Activated CD8-positive, alpha-beta T cell treated with anti-CD3 and anti-CD28 coated beads for 36 hours (primary cell): ENCODE data around the gene CFAP92. TPM values are rescaled to one million over a fixed set of nuclear protein-coding genes. Genes with fewer than 3 reads are reported as not detected.

ENCODE experiments used
- ATAC-seq: fragments of 200-7000 bp; cut with Tn5 transposase; one replicate; pipeline ENCODE4 v1.10.0; 2021; ENCODE audit warnings: mild to moderate bottlenecking, moderate library complexity
- CTCF ChIA-PET: fragments of 350-600 bp; sonication (Branson Sonifier 250); formaldehyde crosslinking; loops from one replicate; lab custom pipeline; 2021; ENCODE audit warnings: antibody characterized with exemption; lab: Charles Lee
- POLR2A ChIA-PET: fragments of 350-600 bp; sonication (Branson Sonifier 250); formaldehyde crosslinking; loops from one replicate; lab custom pipeline; 2021; ENCODE audit warnings: antibody characterized with exemption; lab: Charles Lee
- DNase-seq: peaks from one replicate; pipeline ENCODE4 v3.0.0-alpha.2; 2020
- H3K27ac Mint-ChIP-seq: one replicate; pipeline ENCODE4 v1.8.0; 2021; ENCODE audit warnings: mild to moderate bottlenecking, mixed read lengths
- H3K27me3 Mint-ChIP-seq: one replicate; pipeline ENCODE4 v1.8.0; 2021; ENCODE audit warnings: mixed read lengths
- H3K36me3 Mint-ChIP-seq: one replicate; pipeline ENCODE4 v1.8.0; 2021; ENCODE audit warnings: low read depth, mixed read lengths
- H3K4me1 Mint-ChIP-seq: one replicate; pipeline ENCODE4 v1.8.0; 2021; ENCODE audit warnings: low read depth, mixed read lengths
- H3K4me3 Mint-ChIP-seq: one replicate; pipeline ENCODE4 v1.8.0; 2021; ENCODE audit warnings: mild to moderate bottlenecking, moderate library complexity, mixed read lengths
- H3K9me3 Mint-ChIP-seq: one replicate; pipeline ENCODE4 v1.8.0; 2021; ENCODE audit warnings: mixed read lengths
- intact Hi-C: fragments of 100-400 bp; cut with micrococcal nuclease; formaldehyde crosslinking; loops from one replicate; pipeline ENCODE4 v1.10.0; 2022
- total RNA-seq, 2 experiments: library from RNA; stranded (reverse); gene quantifications; one replicate each; pipeline ENCODE4 v1.2.3, GENCODE V29; 2021
- TF ChIP-seq, protein P1 (sequence below): fragments of 200-600 bp; IDR thresholded peaks from one replicate; pipeline ENCODE4 v1.8.0; 2022; ENCODE audit warnings: antibody characterized with exemption, mild to moderate bottlenecking

The CFAP92 gene
- total RNA-seq, 2 experiments from 2014 or later: 0.38 to 0.83 TPM

DNA sequence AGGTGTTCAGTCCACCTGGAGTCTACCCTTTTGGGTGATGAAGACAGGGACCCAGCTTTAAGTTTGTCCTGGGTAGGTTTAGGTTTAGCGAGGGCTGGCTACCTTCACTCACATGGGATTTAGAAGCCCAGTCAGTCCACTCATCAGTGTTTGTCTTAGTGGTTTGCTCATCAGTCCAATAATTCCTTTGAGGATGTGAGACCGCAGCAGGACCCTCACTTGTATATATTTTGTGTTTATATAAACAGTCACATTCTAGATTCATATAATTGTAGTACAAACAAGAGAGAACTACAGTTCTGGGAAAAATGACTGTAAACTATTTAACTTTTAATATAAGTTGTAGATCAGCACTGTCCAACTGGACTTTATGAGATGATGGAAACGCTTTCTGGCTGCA lies 25.4 kb upstream of the CFAP92 start:
- no peak for DNase-seq

DNA sequence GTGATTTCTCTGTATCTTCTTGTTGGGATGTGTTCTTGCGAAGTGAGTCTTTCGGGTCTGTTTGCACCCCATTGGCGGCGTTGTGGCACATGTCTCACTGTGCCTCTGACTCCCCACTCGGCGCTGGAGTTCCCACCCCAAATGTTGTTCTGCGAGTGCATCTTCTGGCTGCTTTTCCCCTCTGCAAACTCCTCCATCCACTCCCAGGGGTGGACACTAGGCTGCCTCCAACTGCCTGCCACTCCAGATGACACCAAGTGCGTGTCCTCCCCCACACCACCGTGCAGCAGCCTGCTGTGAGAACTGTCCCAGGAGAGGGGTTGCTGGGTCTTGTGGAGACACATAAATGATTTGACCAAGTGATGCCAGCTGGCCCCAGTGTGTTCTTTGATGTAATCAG lies 24.9 kb upstream of the CFAP92 start:
- Mint-ChIP-seq H3K4me3 (no peak overlapping the region), H3K27me3 (no peaks in the 10 kb centered on the region), H3K27ac (no peak overlapping the region), H3K4me1 (peaks cover 40% of the 10 kb centered on the region), H3K36me3 (no peaks in the 10 kb centered on the region), H3K9me3 (no peaks in the 10 kb centered on the region)
- intact Hi-C loops: no loop called here
- no peak for ATAC-seq
- ChIA-PET POLR2A (interaction anchor here (2.8 to 3.8 kb wide), 2 partner anchors 8 to 17 kb away, joined by 8 to 56 read pairs; no protein-coding TSS in a partner anchor), CTCF (interaction anchor here (6.1 to 8.6 kb wide), 2 partner anchors 8 to 13 kb away, joined by 66 to 77 read pairs; no protein-coding TSS in a partner anchor)
- TF ChIP-seq, protein P1, sequence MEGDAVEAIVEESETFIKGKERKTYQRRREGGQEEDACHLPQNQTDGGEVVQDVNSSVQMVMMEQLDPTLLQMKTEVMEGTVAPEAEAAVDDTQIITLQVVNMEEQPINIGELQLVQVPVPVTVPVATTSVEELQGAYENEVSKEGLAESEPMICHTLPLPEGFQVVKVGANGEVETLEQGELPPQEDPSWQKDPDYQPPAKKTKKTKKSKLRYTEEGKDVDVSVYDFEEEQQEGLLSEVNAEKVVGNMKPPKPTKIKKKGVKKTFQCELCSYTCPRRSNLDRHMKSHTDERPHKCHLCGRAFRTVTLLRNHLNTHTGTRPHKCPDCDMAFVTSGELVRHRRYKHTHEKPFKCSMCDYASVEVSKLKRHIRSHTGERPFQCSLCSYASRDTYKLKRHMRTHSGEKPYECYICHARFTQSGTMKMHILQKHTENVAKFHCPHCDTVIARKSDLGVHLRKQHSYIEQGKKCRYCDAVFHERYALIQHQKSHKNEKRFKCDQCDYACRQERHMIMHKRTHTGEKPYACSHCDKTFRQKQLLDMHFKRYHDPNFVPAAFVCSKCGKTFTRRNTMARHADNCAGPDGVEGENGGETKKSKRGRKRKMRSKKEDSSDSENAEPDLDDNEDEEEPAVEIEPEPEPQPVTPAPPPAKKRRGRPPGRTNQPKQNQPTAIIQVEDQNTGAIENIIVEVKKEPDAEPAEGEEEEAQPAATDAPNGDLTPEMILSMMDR: no peak
- DNase-seq: no peak

More for the DNA sequence above, 25.4 kb upstream of the CFAP92 start:
- ATAC-seq: no peak
- Mint-ChIP-seq H3K36me3 (no peaks in the 10 kb centered on the region), H3K27ac (no peak overlapping the region), H3K27me3 (no peaks in the 10 kb centered on the region), H3K4me1 (peaks cover 40% of the 10 kb centered on the region), H3K9me3 (no peaks in the 10 kb centered on the region), H3K4me3 (no peak overlapping the region)
- TF ChIP-seq, protein P1: no peak
- intact Hi-C loops: no loop called here
- CTCF ChIA-PET: interaction anchor here (6.1 to 8.6 kb wide), 2 partner anchors 8 to 13 kb away, joined by 66 to 77 read pairs; no protein-coding TSS in a partner anchor
- POLR2A ChIA-PET: interaction anchor here (2.8 kb wide), 1 partner anchor 17 kb away, joined by 8 read pairs; no protein-coding TSS in a partner anchor

DNA sequence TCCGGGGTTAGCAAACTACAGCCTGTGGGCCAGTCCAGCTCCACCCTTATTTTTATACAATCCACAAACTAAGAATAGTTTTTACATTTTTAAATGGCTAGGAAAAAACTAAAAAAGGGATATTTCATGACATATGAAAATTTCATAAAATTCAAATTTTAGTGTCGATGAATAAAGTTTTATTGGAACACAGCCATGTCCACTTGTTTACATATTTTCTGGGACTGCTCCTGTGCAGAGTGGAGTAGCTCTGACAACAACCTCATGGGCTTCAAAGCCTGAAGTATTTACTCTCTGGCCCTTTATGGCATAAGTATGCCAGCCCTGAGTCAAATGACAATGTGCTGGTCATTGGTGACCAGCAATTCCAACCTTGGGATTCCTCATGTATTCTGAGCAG lies 24.4 kb upstream of the CFAP92 start:
- intact Hi-C loops: no loop called here
- TF ChIP-seq, protein P1: no peak
- ATAC-seq: no peak
- H3K27me3 Mint-ChIP-seq: no peaks in the 10 kb centered on the region
- ChIA-PET POLR2A (interaction anchor here (0.6 to 4.7 kb wide), 4 partner anchors 8 to 27 kb away, joined by 3 to 56 read pairs (median 18); no protein-coding TSS in a partner anchor), CTCF (interaction anchor here (3.6 to 8.6 kb wide), 3 partner anchors 9 to 48 kb away, joined by 66 to 77 read pairs (median 75); no protein-coding TSS in a partner anchor)
- no peak for DNase-seq
- H3K27ac Mint-ChIP-seq: no peak overlapping the region
- H3K9me3 Mint-ChIP-seq: no peaks in the 10 kb centered on the region
- H3K36me3 Mint-ChIP-seq: no peaks in the 10 kb centered on the region
- H3K4me3 Mint-ChIP-seq: no peak overlapping the region
- peaks cover 40% of the 10 kb centered on the region for H3K4me1 Mint-ChIP-seq

DNA sequence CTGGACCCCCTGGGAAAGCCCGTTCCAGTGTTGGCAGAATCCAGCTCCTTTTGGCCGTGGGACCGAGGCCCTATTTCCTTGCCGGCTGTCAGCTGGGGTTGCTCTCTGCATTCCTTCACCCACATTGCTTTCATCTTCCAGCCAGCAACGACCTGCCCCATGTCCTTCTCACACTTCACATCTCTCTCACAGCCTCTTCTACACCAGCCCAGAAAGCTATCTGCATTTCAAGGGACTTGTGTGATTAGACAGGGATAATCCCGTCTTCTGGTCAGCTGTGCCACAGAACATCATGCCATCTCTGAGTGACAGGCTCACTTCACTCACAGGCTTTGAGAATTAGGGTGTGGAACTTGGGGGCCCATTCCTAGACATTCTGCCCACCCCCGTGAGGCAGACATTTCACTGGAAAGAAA lies 23.6 kb upstream of the CFAP92 start:
- CTCF ChIA-PET: interaction anchor here (1.1 to 8.6 kb wide), 9 partner anchors 9 to 229 kb away, joined by 3 to 77 read pairs (median 15); no protein-coding TSS in a partner anchor

More for the DNA sequence above, 23.6 kb upstream of the CFAP92 start:
- POLR2A ChIA-PET: interaction anchor here (0.6 to 4.7 kb wide), 11 partner anchors 9 to 1089 kb away, joined by 3 to 56 read pairs (median 7); partner anchors contain the start of gene RAB43
- TF ChIP-seq, protein P1: no peak
- ATAC-seq (no peak), DNase-seq (no peak)
- H3K36me3 Mint-ChIP-seq: no peaks in the 10 kb centered on the region
- peak overlapping the region; percentile 72 for H3K27ac Mint-ChIP-seq
- intact Hi-C loops: no loop called here
- H3K27me3 Mint-ChIP-seq: no peaks in the 10 kb centered on the region
- H3K9me3 Mint-ChIP-seq: no peaks in the 10 kb centered on the region
- H3K4me1 Mint-ChIP-seq: peaks cover 35% of the 10 kb centered on the region
- H3K4me3 Mint-ChIP-seq: no peak overlapping the region
